ENCODE measurements around the gene COMMD7.
"Not testable (repeated sequence)": the region's sequence is repeated elsewhere in the genome, so short reads cannot be mapped to it uniquely, and the experiment has no call there.

Gene COMMD7

GRCh38 chr20:32729334-32729733, 13.9 kb downstream of the COMMD7 start:
- in situ Hi-C loops (cut with MboI; ENCODE audit: low sequenced_read_pairs): not testable (repeated sequence)

GRCh38 chr20:32728435-32728834, 14.8 kb downstream of the COMMD7 start:
- in situ Hi-C loops (cut with MboI; ENCODE audit: low sequenced_read_pairs): not testable (repeated sequence)

- in situ Hi-C loops (cut with MboI; ENCODE audit: low sequenced_read_pairs): no loop called here
Observed at GRCh38 chr20:32727683-32728082, 15.6 kb downstream of the COMMD7 start.

- in situ Hi-C loops (cut with MboI; ENCODE audit: low sequenced_read_pairs): no loop called here
Observed at GRCh38 chr20:32718749-32719348, 24.4 kb downstream of the COMMD7 start.

GRCh38 chr20:32711346-32711745, 31.9 kb downstream of the COMMD7 start:
- in situ Hi-C loops (cut with MboI; ENCODE audit: low sequenced_read_pairs): no loop called here

- in situ Hi-C loops (cut with MboI; ENCODE audit: low sequenced_read_pairs): no loop called here
Observed at GRCh38 chr20:32709632-32710121, 33.6 kb downstream of the COMMD7 start.

- in situ Hi-C loops (cut with MboI; ENCODE audit: low sequenced_read_pairs): not testable (repeated sequence)
Observed at GRCh38 chr20:32709029-32709631, 34.1 kb downstream of the COMMD7 start.

GRCh38 chr20:32707691-32708581, 35.3 kb downstream of the COMMD7 start:
- in situ Hi-C loops (cut with MboI; ENCODE audit: low sequenced_read_pairs): no loop called here

GRCh38 chr20:32706486-32706885, 36.8 kb downstream of the COMMD7 start:
- in situ Hi-C loops (cut with MboI; ENCODE audit: low sequenced_read_pairs): no loop called here

- in situ Hi-C loops (cut with MboI; ENCODE audit: low sequenced_read_pairs): no loop called here
Observed at GRCh38 chr20:32702706-32703425, 40.4 kb downstream of the COMMD7 start.

GRCh38 chr20:32697608-32698007, 45.7 kb downstream of the COMMD7 start:
- in situ Hi-C loops (cut with MboI; ENCODE audit: low sequenced_read_pairs): no loop called here

- in situ Hi-C loops (cut with MboI; ENCODE audit: low sequenced_read_pairs): no loop called here
Observed at GRCh38 chr20:32695089-32695488, 48.2 kb downstream of the COMMD7 start.

- in situ Hi-C loops (cut with MboI; ENCODE audit: low sequenced_read_pairs): not testable (repeated sequence)
Observed at GRCh38 chr20:32688966-32689365, 54.3 kb downstream of the COMMD7 start.

- in situ Hi-C loops (cut with MboI; ENCODE audit: low sequenced_read_pairs): no loop called here
Observed at GRCh38 chr20:32687180-32687532, 56.1 kb downstream of the COMMD7 start.

- in situ Hi-C loops (cut with MboI; ENCODE audit: low sequenced_read_pairs): no loop called here
Observed at GRCh38 chr20:32686530-32687179, 56.6 kb downstream of the COMMD7 start.

GRCh38 chr20:32685541-32686529, 57.4 kb downstream of the COMMD7 start:
- in situ Hi-C loops (cut with MboI; ENCODE audit: low sequenced_read_pairs): no loop called here

GRCh38 chr20:32682508-32682987, 60.7 kb downstream of the COMMD7 start:
- in situ Hi-C loops (cut with MboI; ENCODE audit: low sequenced_read_pairs): no loop called here

- in situ Hi-C loops (cut with MboI; ENCODE audit: low sequenced_read_pairs): no loop called here
Observed at GRCh38 chr20:32681175-32682084, 61.8 kb downstream of the COMMD7 start.
